ENCODE data around the gene USP34.
A peak's percentile ranks its signal among the peaks of the same experiment; 100 is the strongest.

The USP34 gene

GRCh38 chr2:61288070-61288841 is 182.6 kb downstream of the USP34 start:
- Mint-ChIP-seq H3K27me3 (no peaks in the 10 kb centered on the region), H3K4me3 (no peak overlapping the region), H3K27ac (ENCODE audit: low read depth) (no peak overlapping the region), H3K36me3 (ENCODE audit: insufficient read depth) (peaks cover 14% of the 10 kb centered on the region), H3K4me1 (peaks cover 6% of the 10 kb centered on the region), H3K9me3 (no peaks in the 10 kb centered on the region)
- ATAC-seq (replicated peaks; ENCODE audit: extremely low read depth, poor library complexity, severe bottlenecking), result no peak
- DNase-seq (ENCODE audit: low spot score in 2 of 2), result no peak

DNA sequence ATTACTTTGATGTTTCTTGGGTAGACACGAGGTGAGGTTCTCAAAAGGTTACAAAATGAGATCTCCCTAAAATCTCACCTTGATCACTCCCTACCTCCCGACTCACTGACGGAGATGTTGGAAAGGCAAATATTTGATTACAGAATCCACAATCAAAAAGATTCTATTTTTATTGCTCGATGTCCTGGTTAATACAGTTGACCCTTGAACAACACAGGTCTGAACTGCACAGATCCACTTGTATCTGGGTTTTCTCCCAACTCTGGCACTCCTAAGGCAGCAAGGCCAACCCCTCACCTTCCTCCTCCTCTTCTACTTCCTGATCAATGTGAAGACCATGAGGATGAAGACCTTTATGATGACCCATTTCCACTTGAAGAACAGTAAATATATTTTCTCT is 183.6 kb downstream of the USP34 start:
- ATAC-seq (replicated peaks; ENCODE audit: extremely low read depth, poor library complexity, severe bottlenecking) (no peak), DNase-seq (ENCODE audit: low spot score in 2 of 2) (no peak)
- Mint-ChIP-seq H3K27ac (ENCODE audit: low read depth) (no peak overlapping the region), H3K4me1 (peaks cover 6% of the 10 kb centered on the region), H3K27me3 (no peaks in the 10 kb centered on the region), H3K4me3 (no peak overlapping the region), H3K9me3 (no peaks in the 10 kb centered on the region), H3K36me3 (ENCODE audit: insufficient read depth) (peaks cover 20% of the 10 kb centered on the region)

DNA sequence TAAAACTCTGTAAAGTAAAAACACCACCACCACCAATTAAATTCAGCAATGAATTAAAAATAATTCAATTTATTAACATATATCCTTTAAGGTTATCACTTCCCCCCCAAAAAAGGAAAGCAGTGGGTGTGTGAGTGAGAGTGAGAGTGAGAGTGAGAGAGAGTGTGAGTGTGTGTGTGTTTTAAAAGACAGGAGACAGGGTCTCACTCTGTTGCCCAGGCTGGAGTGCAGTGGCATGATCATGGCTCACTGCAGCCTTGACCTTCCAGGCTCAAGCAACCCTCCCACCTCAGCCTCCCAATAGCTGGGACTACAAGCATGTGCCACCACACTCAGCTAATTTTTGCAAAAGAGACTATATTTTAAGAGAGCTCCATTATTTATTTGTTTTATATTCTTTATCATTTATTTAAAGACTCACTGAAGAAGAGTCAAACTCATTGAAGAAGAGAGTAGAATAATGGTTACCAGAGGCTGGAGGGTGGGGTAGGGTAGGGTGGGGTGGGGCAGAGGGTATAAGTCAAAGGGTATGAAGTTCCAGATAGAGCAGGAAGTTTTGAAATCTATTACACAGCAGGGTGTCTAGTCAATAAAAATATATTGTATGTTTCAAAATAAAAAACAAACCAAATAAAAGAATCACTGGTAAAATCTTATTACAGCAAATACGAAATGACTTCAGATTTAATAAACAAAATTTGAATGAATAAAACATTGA is 187.3 kb downstream of the USP34 start:
- DNase-seq (ENCODE audit: low spot score in 2 of 2) (no peak), ATAC-seq (replicated peaks; ENCODE audit: extremely low read depth, poor library complexity, severe bottlenecking) (no peak)
- Mint-ChIP-seq H3K27me3 (no peaks in the 10 kb centered on the region), H3K9me3 (no peaks in the 10 kb centered on the region), H3K27ac (ENCODE audit: low read depth) (no peak overlapping the region), H3K4me3 (no peak overlapping the region), H3K4me1 (no peaks in the 10 kb centered on the region), H3K36me3 (ENCODE audit: insufficient read depth) (peaks cover 39% of the 10 kb centered on the region)

DNA sequence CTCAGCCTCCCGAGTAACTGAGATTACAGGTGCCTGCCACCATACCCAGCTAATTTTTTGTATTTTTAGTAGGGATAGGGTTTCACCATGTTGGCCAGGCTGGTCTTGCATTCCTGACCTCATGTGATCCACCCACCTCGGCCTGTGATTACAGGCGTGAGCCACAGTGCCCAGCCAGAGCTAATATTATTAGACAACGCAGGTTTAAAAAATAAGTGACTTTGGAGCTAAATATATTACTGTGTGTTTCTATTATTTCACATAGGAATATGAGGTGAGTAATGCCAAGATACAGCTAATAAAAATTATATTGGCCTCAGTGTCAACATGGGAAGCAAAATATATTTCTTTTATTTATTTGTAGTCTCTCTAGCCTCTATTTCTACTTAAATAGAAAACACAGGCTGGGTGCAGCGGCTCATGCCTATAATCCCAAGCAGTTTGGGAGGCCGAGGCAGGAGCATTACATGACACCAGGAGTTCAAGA is 188.7 kb downstream of the USP34 start:
- peaks cover 47% of the 10 kb centered on the region for H3K36me3 Mint-ChIP-seq (ENCODE audit: insufficient read depth)

DNA sequence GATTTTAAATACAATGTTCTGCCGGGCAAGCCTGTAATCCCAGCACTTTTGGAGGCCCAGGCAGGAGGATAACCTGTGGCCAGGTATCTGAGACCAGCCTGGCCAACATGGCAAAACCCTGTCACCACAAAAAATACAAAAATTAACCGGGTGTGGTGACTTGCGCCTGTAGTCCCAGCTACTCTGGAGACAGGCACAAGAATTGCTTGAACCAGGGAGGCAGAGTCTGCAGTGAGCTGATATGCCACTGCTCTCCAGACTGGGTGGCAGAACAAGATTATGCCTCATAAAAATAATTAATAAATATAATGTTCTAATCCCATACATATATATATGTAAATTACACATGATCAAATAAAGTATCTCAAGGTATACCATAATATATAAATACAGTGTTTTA is 189.6 kb downstream of the USP34 start:
- Mint-ChIP-seq H3K36me3 (ENCODE audit: insufficient read depth) (peaks cover 51% of the 10 kb centered on the region), H3K27ac (ENCODE audit: low read depth) (no peak overlapping the region), H3K4me3 (no peak overlapping the region), H3K9me3 (no peaks in the 10 kb centered on the region), H3K27me3 (no peaks in the 10 kb centered on the region), H3K4me1 (no peaks in the 10 kb centered on the region)
- ATAC-seq (replicated peaks; ENCODE audit: extremely low read depth, poor library complexity, severe bottlenecking) (no peak), DNase-seq (ENCODE audit: low spot score in 2 of 2) (no peak)

More for the DNA sequence above, 188.7 kb downstream of the USP34 start:
- DNase-seq (ENCODE audit: low spot score in 2 of 2), result no peak
- Mint-ChIP-seq H3K27me3 (no peaks in the 10 kb centered on the region), H3K9me3 (no peaks in the 10 kb centered on the region), H3K27ac (ENCODE audit: low read depth) (no peak overlapping the region), H3K4me1 (no peaks in the 10 kb centered on the region), H3K4me3 (no peak overlapping the region)
- ATAC-seq (replicated peaks; ENCODE audit: extremely low read depth, poor library complexity, severe bottlenecking), result no peak

GRCh38 chr2:61277756-61278155 is 193.1 kb downstream of the USP34 start:
- DNase-seq (ENCODE audit: low spot score in 2 of 2) (no peak), ATAC-seq (replicated peaks; ENCODE audit: extremely low read depth, poor library complexity, severe bottlenecking) (no peak)
- Mint-ChIP-seq H3K9me3 (no peaks in the 10 kb centered on the region), H3K27ac (ENCODE audit: low read depth) (no peak overlapping the region), H3K4me3 (no peak overlapping the region), H3K4me1 (no peaks in the 10 kb centered on the region), H3K36me3 (ENCODE audit: insufficient read depth) (peaks cover 55% of the 10 kb centered on the region), H3K27me3 (no peaks in the 10 kb centered on the region)

DNA sequence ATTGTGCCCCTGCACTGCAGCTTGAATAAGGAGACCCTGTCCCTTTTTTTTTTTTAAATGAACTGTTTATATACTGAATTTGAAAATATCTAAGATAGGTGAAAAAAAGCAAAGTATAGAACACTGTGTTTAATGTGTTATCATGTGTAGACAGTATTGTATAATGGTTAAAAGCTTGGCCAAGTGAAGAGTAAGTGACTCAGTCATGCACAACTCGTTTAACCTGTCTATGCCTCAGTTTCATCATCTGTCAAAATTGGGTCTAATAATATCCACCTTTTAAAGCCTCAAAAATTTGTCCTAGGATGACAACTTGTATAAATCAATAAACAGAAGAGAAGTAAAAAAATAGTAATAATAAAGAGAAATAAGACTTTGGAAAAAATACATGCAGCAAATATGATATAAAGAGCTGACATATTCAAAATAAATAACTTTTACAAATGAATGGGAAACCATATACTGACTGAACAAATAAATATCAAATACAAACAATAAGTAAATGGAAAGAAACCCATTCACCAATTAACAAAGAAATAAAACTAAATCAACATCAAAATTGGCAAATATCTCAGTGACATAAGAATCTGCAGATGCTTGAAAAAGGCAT is 195.2 kb downstream of the USP34 start:
- no peak overlapping the region for H3K27ac Mint-ChIP-seq (ENCODE audit: low read depth)
- H3K4me3 Mint-ChIP-seq, result no peak overlapping the region
- no peaks in the 10 kb centered on the region for H3K9me3 Mint-ChIP-seq
- DNase-seq (ENCODE audit: low spot score in 2 of 2) (no peak), ATAC-seq (replicated peaks; ENCODE audit: extremely low read depth, poor library complexity, severe bottlenecking) (no peak)
- no peaks in the 10 kb centered on the region for H3K4me1 Mint-ChIP-seq
- peaks cover 54% of the 10 kb centered on the region for H3K36me3 Mint-ChIP-seq (ENCODE audit: insufficient read depth)
- H3K27me3 Mint-ChIP-seq, result no peaks in the 10 kb centered on the region

- Mint-ChIP-seq H3K27ac (ENCODE audit: low read depth) (no peak overlapping the region), H3K36me3 (ENCODE audit: insufficient read depth) (peaks cover 37% of the 10 kb centered on the region), H3K9me3 (no peaks in the 10 kb centered on the region), H3K4me1 (no peaks in the 10 kb centered on the region), H3K4me3 (no peak overlapping the region), H3K27me3 (no peaks in the 10 kb centered on the region)
- DNase-seq (ENCODE audit: low spot score in 2 of 2), result no peak
- no peak for ATAC-seq (replicated peaks; ENCODE audit: extremely low read depth, poor library complexity, severe bottlenecking)
Observed at GRCh38 chr2:61272421-61273070, 198.3 kb downstream of the USP34 start.

DNA sequence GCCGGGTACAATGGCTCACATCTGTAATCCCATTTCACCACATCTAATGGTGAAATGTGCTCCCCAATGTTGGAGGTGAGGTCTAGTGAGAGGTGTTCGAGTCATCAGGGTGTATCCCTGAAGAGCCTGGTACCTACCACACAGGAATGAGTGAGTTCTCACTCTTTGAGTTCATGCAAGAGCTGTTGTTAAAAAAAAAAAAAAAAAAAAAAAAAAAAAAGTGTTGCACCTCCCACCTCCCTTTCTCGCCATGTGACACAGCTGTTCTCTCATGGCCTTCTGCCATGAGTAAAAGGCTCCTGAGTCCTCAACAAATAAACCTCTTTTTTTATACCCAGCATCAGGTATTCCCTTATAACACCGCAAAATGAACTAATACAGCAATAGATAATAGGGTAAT is 202.6 kb downstream of the USP34 start:
- Mint-ChIP-seq H3K4me1 (no peaks in the 10 kb centered on the region), H3K9me3 (no peaks in the 10 kb centered on the region), H3K36me3 (ENCODE audit: insufficient read depth) (peaks cover 34% of the 10 kb centered on the region), H3K4me3 (no peak overlapping the region), H3K27me3 (no peaks in the 10 kb centered on the region), H3K27ac (ENCODE audit: low read depth) (no peak overlapping the region)
- DNase-seq (ENCODE audit: low spot score in 2 of 2), result no peak
- no peak for ATAC-seq (replicated peaks; ENCODE audit: extremely low read depth, poor library complexity, severe bottlenecking)

DNA sequence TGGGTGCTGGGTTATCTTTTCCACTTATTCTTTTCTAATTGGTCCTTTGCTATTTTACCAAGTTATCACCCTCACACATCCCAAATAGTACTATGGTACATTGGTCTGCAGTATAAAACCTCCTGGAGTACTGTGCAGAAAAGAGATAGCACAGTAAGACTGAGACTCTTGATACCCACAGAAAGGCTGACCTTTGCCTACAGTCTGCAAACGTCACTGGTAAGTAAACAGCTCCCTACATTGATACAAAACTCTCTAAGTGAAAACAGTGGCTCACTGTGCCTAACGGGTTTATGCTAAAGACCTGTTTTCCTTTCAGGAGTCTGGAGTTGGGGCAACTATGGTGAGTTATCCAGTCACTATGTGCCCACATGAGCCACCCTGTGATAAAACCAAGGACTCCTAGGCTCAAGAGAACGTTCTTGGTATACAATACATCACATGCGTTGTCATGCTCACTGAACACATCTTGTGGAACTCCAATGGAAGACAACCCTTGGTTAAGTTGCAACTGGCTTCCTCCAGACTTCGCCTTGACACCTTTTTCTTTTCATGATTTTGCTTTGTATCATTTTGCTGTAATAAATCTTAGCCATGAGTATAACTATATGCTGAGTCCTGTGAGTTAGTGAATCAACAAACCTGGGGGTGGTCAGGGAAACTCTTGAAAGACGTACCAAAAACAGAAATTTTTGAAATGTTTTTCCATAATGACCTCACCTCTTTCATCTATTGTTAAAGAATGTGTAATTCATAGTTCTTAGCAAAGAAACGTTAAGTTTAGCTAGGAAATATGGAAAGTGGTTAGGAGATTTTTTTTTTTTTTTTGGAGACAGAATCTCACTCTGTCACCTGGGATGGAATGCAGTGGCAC is 204.0 kb downstream of the USP34 start:
- H3K36me3 Mint-ChIP-seq (ENCODE audit: insufficient read depth), result peaks cover 29% of the 10 kb centered on the region
- no peak for ATAC-seq (replicated peaks; ENCODE audit: extremely low read depth, poor library complexity, severe bottlenecking)

DNA sequence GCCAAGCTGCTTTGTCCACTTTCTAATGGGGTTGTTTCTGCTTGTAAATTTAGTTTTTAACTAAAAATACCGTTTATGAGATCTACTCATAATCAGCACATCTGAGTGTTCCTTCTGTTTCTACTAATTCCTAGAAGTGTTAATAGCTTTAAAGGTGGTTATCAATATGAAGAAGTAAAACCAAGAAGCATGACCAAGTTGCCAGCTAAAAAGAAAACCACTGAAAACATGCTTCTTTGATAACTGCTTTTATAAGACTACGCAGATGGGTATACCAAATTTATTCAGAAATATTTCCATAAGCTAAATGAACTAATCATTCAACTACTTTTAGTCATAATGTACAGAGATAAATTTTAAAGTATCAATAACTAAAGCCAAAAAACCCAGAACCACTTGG is 207.1 kb downstream of the USP34 start:
- peaks cover 32% of the 10 kb centered on the region for H3K36me3 Mint-ChIP-seq (ENCODE audit: insufficient read depth)
- no peaks in the 10 kb centered on the region for H3K27me3 Mint-ChIP-seq
- DNase-seq (ENCODE audit: low spot score in 2 of 2) (no peak), ATAC-seq (replicated peaks; ENCODE audit: extremely low read depth, poor library complexity, severe bottlenecking) (no peak)
- H3K4me3 Mint-ChIP-seq, result no peak overlapping the region
- H3K9me3 Mint-ChIP-seq, result no peaks in the 10 kb centered on the region
- H3K27ac Mint-ChIP-seq (ENCODE audit: low read depth), result no peak overlapping the region
- peaks cover 5% of the 10 kb centered on the region for H3K4me1 Mint-ChIP-seq

More for the DNA sequence above, 204.0 kb downstream of the USP34 start:
- H3K27me3 Mint-ChIP-seq, result no peaks in the 10 kb centered on the region
- DNase-seq (ENCODE audit: low spot score in 2 of 2), result no peak
- no peak overlapping the region for H3K27ac Mint-ChIP-seq (ENCODE audit: low read depth)
- no peaks in the 10 kb centered on the region for H3K9me3 Mint-ChIP-seq
- no peak overlapping the region for H3K4me3 Mint-ChIP-seq
- peaks cover 5% of the 10 kb centered on the region for H3K4me1 Mint-ChIP-seq

DNA sequence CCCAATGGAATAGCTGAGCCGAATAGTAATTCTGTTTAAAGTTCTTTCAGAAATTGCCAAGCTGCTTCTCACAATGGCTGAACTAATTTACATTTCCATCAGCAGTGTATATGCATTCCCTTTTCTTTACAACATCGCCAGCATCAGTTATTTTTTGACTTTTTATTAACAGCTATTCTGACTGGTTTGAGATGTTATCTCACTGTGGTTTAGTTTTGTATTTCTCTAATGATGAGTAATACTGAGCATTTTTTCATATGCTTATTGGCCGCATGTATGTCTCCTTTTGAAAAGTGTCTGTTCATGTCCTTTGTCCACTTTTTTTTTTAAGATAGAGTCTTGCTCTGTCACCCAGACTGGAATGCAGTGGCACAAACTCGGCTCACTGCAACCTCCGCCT is 208.2 kb downstream of the USP34 start:
- no peak for DNase-seq (ENCODE audit: low spot score in 2 of 2)
- Mint-ChIP-seq H3K4me3 (no peak overlapping the region), H3K27me3 (no peaks in the 10 kb centered on the region), H3K36me3 (ENCODE audit: insufficient read depth) (peaks cover 35% of the 10 kb centered on the region), H3K27ac (ENCODE audit: low read depth) (peak overlapping the region; percentile 64), H3K4me1 (peaks cover 11% of the 10 kb centered on the region), H3K9me3 (no peaks in the 10 kb centered on the region)
- ATAC-seq (replicated peaks; ENCODE audit: extremely low read depth, poor library complexity, severe bottlenecking), result no peak

Measured in central memory CD8-positive, alpha-beta T cell (primary cell).